H9 (cell line): Measurements from ENCODE around the gene PPARA. TPM values are rescaled to one million over a fixed set of nuclear protein-coding genes. Genes with fewer than 3 reads are reported as not detected.
A peak's percentile ranks its signal among the peaks of the same experiment; 100 is the strongest.

Source experiments
- DNase-seq: peaks from one replicate; pipeline ENCODE4 v3.0.0-alpha.2; 2017
- H2AFZ ChIP-seq: one replicate; pipeline ENCODE4 v1.6.1; 2013; ENCODE audit warnings: mild to moderate bottlenecking, low read length, control low read depth, moderate library complexity
- H2AK5ac ChIP-seq: 2 replicates; pipeline ENCODE4 v1.6.1; 2013; ENCODE audit warnings: low read length, control low read depth, mixed read lengths; ENCODE audit not compliant: insufficient read length
- H2BK120ac ChIP-seq: one replicate; pipeline ENCODE4 v1.6.1; 2013; ENCODE audit warnings: low read depth, mild to moderate bottlenecking, low read length, control low read depth, inconsistent platforms; ENCODE audit not compliant: poor library complexity, severe bottlenecking
- H2BK12ac ChIP-seq: 2 replicates; pipeline ENCODE4 v1.6.1; 2013; ENCODE audit warnings: low read length, control low read depth, mixed read lengths, low read depth; ENCODE audit not compliant: insufficient read length
- H2BK15ac ChIP-seq: 2 replicates; pipeline ENCODE4 v1.6.1; 2013; ENCODE audit warnings: low read depth, low read length, control low read depth
- H2BK20ac ChIP-seq: one replicate; pipeline ENCODE4 v1.6.1; 2013; ENCODE audit warnings: low read depth, mild to moderate bottlenecking, low read length, control low read depth, inconsistent platforms; ENCODE audit not compliant: poor library complexity, severe bottlenecking
- H2BK5ac ChIP-seq: 2 replicates; pipeline ENCODE4 v1.6.1; 2013; ENCODE audit warnings: low read length, control low read depth, mixed read lengths; ENCODE audit not compliant: insufficient read length
- H3K14ac ChIP-seq: 2 replicates; pipeline ENCODE4 v1.6.1; 2013; ENCODE audit warnings: low read length, control low read depth; ENCODE audit not compliant: insufficient read depth
- H3K18ac ChIP-seq: 2 replicates; pipeline ENCODE4 v1.6.1; 2013; ENCODE audit warnings: low read depth, mild to moderate bottlenecking, mixed read lengths, low read length, control low read depth; ENCODE audit not compliant: insufficient read length
- H3K23ac ChIP-seq: 2 replicates; pipeline ENCODE4 v1.6.1; 2013; ENCODE audit warnings: low read length, control low read depth, mixed read lengths, low read depth; ENCODE audit not compliant: insufficient read length
- H3K23me2 ChIP-seq: 2 replicates; pipeline ENCODE4 v1.6.1; 2013; ENCODE audit warnings: low read depth, mild to moderate bottlenecking, mixed read lengths, low read length, control low read depth; ENCODE audit not compliant: insufficient read length, poor library complexity, severe bottlenecking
- H3K27ac ChIP-seq: 2 replicates; pipeline ENCODE4 v1.5.1; 2013; ENCODE audit warnings: low read length, control low read depth, mixed read lengths, low read depth; ENCODE audit not compliant: insufficient read length
- H3K27me3 ChIP-seq: 2 replicates; pipeline ENCODE4 v1.6.1; 2013; ENCODE audit warnings: low read length, control low read depth, inconsistent platforms; ENCODE audit not compliant: insufficient read depth
- H3K4ac ChIP-seq: 2 replicates; pipeline ENCODE4 v1.6.1; 2013; ENCODE audit warnings: low read depth, mild to moderate bottlenecking, control low read depth, inconsistent platforms, low read length, moderate library complexity
- H3K4me1 ChIP-seq: 2 replicates; pipeline ENCODE4 v1.6.1; 2013; ENCODE audit warnings: low read length, control low read depth, inconsistent platforms; ENCODE audit not compliant: insufficient read depth
- H3K4me2 ChIP-seq: 2 replicates; pipeline ENCODE4 v1.6.1; 2013; ENCODE audit warnings: low read length, control low read depth, mixed read lengths; ENCODE audit not compliant: insufficient read length, insufficient read depth
- H3K56ac ChIP-seq: 2 replicates; pipeline ENCODE4 v1.6.1; 2013; ENCODE audit warnings: low read depth, mild to moderate bottlenecking, mixed read lengths, low read length, control low read depth; ENCODE audit not compliant: insufficient read length
- H3K79me1 ChIP-seq: 2 replicates; pipeline ENCODE4 v1.6.1; 2013; ENCODE audit warnings: low read depth, mild to moderate bottlenecking, moderate library complexity, low read length, control low read depth, inconsistent platforms; ENCODE audit not compliant: insufficient read depth, poor library complexity, severe bottlenecking
- H3K79me2 ChIP-seq: 2 replicates; pipeline ENCODE4 v1.6.1; 2013; ENCODE audit warnings: low read length, control low read depth, inconsistent platforms; ENCODE audit not compliant: insufficient read depth
- H3K9ac ChIP-seq: 2 replicates; pipeline ENCODE4 v1.6.1; 2013; ENCODE audit warnings: low read length, control low read depth, mixed read lengths; ENCODE audit not compliant: insufficient read length; ENCODE audit errors: extremely low read depth
- H3K9me3 ChIP-seq: one replicate; pipeline ENCODE4 v1.6.1; 2013; ENCODE audit warnings: low read depth, low read length, inconsistent platforms; ENCODE audit not compliant: control insufficient read depth
- H3T11ph ChIP-seq: one replicate; pipeline ENCODE4 v1.6.1; 2013; ENCODE audit warnings: mild to moderate bottlenecking, low read length, control low read depth, inconsistent platforms
- H4K20me1 ChIP-seq: one replicate; pipeline ENCODE4 v1.6.1; 2013; ENCODE audit not compliant: control insufficient read depth, insufficient read length, insufficient read depth
- H4K5ac ChIP-seq: 2 replicates; pipeline ENCODE4 v1.6.1; 2013; ENCODE audit warnings: low read depth, mild to moderate bottlenecking, mixed read lengths, low read length, control low read depth; ENCODE audit not compliant: insufficient read length
- H4K8ac ChIP-seq: replicated peaks from 2 replicates; pipeline ENCODE4 v1.6.1; 2013; ENCODE audit warnings: low read length, control low read depth, mixed read lengths, low read depth; ENCODE audit not compliant: insufficient read length
- H4K91ac ChIP-seq: 2 replicates; pipeline ENCODE4 v1.6.1; 2013; ENCODE audit warnings: low read depth, mild to moderate bottlenecking, moderate library complexity, mixed read lengths, low read length, control low read depth; ENCODE audit not compliant: insufficient read length
- H3K27ac Mint-ChIP-seq, 3 experiments: 2 replicates in 2 of 3; 3 replicates in 1 of 3; pipeline ENCODE4 v1.8.0; 2020 to 2021; ENCODE audit warnings: mixed read lengths in 3 of 3, mild to moderate bottlenecking in 1 of 3, moderate library complexity in 1 of 3
- H3K27me3 Mint-ChIP-seq: 2 replicates; pipeline ENCODE4 v1.8.0; 2021; ENCODE audit warnings: low read depth, mild to moderate bottlenecking, moderate library complexity, mixed read lengths
- H3K36me3 Mint-ChIP-seq, 3 experiments: 2 replicates in 2 of 3; 3 replicates in 1 of 3; pipeline ENCODE4 v1.8.0; 2020 to 2021; ENCODE audit warnings: low read depth in 3 of 3, mixed read lengths in 3 of 3; ENCODE audit not compliant: insufficient read depth in 1 of 3
- H3K4me1 Mint-ChIP-seq, 2 experiments: 2 replicates each; pipeline ENCODE4 v1.8.0; 2020; ENCODE audit warnings: mixed read lengths in 2 of 2
- H3K4me3 Mint-ChIP-seq, 2 experiments: 2 replicates in 1 of 2; 3 replicates in 1 of 2; pipeline ENCODE4 v1.8.0; 2020 to 2021; ENCODE audit warnings: mild to moderate bottlenecking in 2 of 2, mixed read lengths in 2 of 2, moderate library complexity in 1 of 2
- H3K9me3 Mint-ChIP-seq, 2 experiments: 2 replicates in 1 of 2; 3 replicates in 1 of 2; pipeline ENCODE4 v1.8.0; 2020; ENCODE audit warnings: mild to moderate bottlenecking in 2 of 2, mixed read lengths in 2 of 2, moderate library complexity in 1 of 2
- CTCF ChIP-seq: fragments of 200-600 bp; sonication (generic); conservative IDR thresholded peaks from 3 replicates; pipeline ENCODE4 v1.8.0; 2021; ENCODE audit warnings: antibody characterized with exemption, mild to moderate bottlenecking
- WGBS: extraction: QIAGEN DNeasy Blood & Tissue Kit; methylation state at CpG from one replicate; pipeline ENCODE4 v1.1.7; 2013; ENCODE audit warnings: missing lambda C conversion rate, low lambda C conversion rate, mixed read lengths; ENCODE audit not compliant: insufficient read length; ENCODE audit errors: extremely low coverage; 5-methylcytosine and 5-hydroxymethylcytosine counted together
- total RNA-seq: library from RNA; stranded (reverse); gene quantifications from 2 replicates; pipeline ENCODE4 v1.2.1, GENCODE V29; 2021

Gene PPARA
- total RNA-seq, 1 experiment from 2014 or later, result 7.3 TPM

- no peak overlapping the region for H2BK5ac ChIP-seq
- no peak overlapping the region for H2AFZ ChIP-seq
- no peak overlapping the region for H2AK5ac ChIP-seq
- H2BK15ac ChIP-seq, result no peak overlapping the region
- peak overlapping the region; percentile 58 for H3K18ac ChIP-seq
- no peak overlapping the region for H2BK20ac ChIP-seq
- no peak overlapping the region for H2BK12ac ChIP-seq
- Mint-ChIP-seq H3K4me3 (peak overlapping the region; percentile 74 to 85), H3K27me3 (peaks cover 66% of the 10 kb centered on the region), H3K36me3 (peaks cover 2 to 7% (median 4%) of the 10 kb centered on the region in 3 experiments; a peak in 5 of 7 replicates), H3K9me3 (no peaks in the 10 kb centered on the region), H3K27ac (no peak overlapping the region), H3K4me1 (peaks cover 7 to 8% of the 10 kb centered on the region in 2 experiments)
- H3K9ac ChIP-seq, result no peak overlapping the region
- no peak overlapping the region for H3K23ac ChIP-seq
- TF ChIP-seq CTCF, result no peak
- peaks cover 10% of the 10 kb centered on the region for H3K23me2 ChIP-seq
- no peak overlapping the region for H4K8ac ChIP-seq
- DNase-seq, result peak; percentile 71
- no peaks in the 10 kb centered on the region for H3K9me3 ChIP-seq
- no peak overlapping the region for H4K5ac ChIP-seq
- no peak overlapping the region for H3K27ac ChIP-seq
- no peaks in the 10 kb centered on the region for H4K20me1 ChIP-seq
- H3K4ac ChIP-seq, result no peak overlapping the region
- peak overlapping the region; percentile 38; the same call in 1 of the 2 replicates for H3K14ac ChIP-seq
- no peak overlapping the region for H3T11ph ChIP-seq
- H4K91ac ChIP-seq, result no peak overlapping the region
- H3K79me2 ChIP-seq, result no peaks in the 10 kb centered on the region
- no peak overlapping the region for H2BK120ac ChIP-seq
- H3K27me3 ChIP-seq, result peaks cover 16% of the 10 kb centered on the region; the same call in 1 of the 2 replicates
- no peak overlapping the region for H3K56ac ChIP-seq
- no peaks in the 10 kb centered on the region for H3K79me1 ChIP-seq
- no CpG with 5 or more reads among the region's 39 CpGs for WGBS
- H3K4me2 ChIP-seq, result peak overlapping the region; percentile 44
- H3K4me1 ChIP-seq, result no peaks in the 10 kb centered on the region
These were observed 753 bp upstream of the PPARA start for GRCh38 chr22:46149512-46150033.
